Activated naive CD8-positive, alpha-beta T cell treated with anti-CD3 and anti-CD28 coated beads for 36 hours (primary cell): ENCODE measurements around the gene ANO6. TPM values are rescaled to one million over a fixed set of nuclear protein-coding genes. Genes with fewer than 3 reads are reported as not detected.
"Not testable (repeated sequence)": the region's sequence is repeated elsewhere in the genome, so short reads cannot be mapped to it uniquely, and the experiment has no call there.

Source experiments
- DNase-seq: peaks from one replicate; pipeline ENCODE4 v3.0.0; 2021
- H3K27ac Mint-ChIP-seq: one replicate; pipeline ENCODE4 v1.8.0; 2022; ENCODE audit warnings: mild to moderate bottlenecking, moderate library complexity, mixed read lengths
- H3K27me3 Mint-ChIP-seq: one replicate; pipeline ENCODE4 v1.8.0; 2022; ENCODE audit warnings: mild to moderate bottlenecking, mixed read lengths
- H3K36me3 Mint-ChIP-seq: one replicate; pipeline ENCODE4 v1.8.0; 2021; ENCODE audit warnings: mild to moderate bottlenecking, mixed read lengths
- H3K4me1 Mint-ChIP-seq: one replicate; pipeline ENCODE4 v1.8.0; 2021; ENCODE audit warnings: mixed read lengths
- H3K4me3 Mint-ChIP-seq: one replicate; pipeline ENCODE4 v1.8.0; 2022; ENCODE audit warnings: mild to moderate bottlenecking, moderate library complexity, mixed read lengths
- H3K9me3 Mint-ChIP-seq: one replicate; pipeline ENCODE4 v1.8.0; 2022; ENCODE audit warnings: mixed read lengths
- total RNA-seq, 2 experiments: library from RNA; stranded (reverse); gene quantifications; one replicate each; pipeline ENCODE4 v1.2.3, GENCODE V29; 2021

The ANO6 gene
- total RNA-seq, 2 experiments from 2014 or later: 12.1 to 12.6 TPM

DNA sequence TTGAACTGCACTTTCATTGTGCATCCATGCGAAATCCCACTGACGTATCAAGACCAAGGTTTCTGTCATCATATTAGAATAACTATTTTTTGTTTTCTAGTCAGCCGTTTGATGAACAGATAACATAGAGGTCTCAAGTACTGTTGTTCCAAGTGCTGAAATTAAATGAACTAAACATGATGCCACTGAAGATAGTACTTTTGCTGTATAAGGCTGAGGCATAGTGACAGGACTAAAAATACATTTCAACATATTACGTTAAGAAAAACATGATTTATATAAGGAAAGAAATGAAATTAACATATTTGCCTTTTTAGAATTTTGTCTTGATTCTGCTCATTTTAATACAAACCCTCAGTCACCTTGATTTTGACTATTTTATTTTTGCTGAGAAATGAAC lies 82.2 kb downstream of the ANO6 start:
- Mint-ChIP-seq H3K27ac (no peak overlapping the region), H3K9me3 (no peaks in the 10 kb centered on the region), H3K36me3 (peaks cover 3% of the 10 kb centered on the region), H3K27me3 (no peaks in the 10 kb centered on the region), H3K4me1 (no peaks in the 10 kb centered on the region), H3K4me3 (no peak overlapping the region)
- DNase-seq: no peak

DNA sequence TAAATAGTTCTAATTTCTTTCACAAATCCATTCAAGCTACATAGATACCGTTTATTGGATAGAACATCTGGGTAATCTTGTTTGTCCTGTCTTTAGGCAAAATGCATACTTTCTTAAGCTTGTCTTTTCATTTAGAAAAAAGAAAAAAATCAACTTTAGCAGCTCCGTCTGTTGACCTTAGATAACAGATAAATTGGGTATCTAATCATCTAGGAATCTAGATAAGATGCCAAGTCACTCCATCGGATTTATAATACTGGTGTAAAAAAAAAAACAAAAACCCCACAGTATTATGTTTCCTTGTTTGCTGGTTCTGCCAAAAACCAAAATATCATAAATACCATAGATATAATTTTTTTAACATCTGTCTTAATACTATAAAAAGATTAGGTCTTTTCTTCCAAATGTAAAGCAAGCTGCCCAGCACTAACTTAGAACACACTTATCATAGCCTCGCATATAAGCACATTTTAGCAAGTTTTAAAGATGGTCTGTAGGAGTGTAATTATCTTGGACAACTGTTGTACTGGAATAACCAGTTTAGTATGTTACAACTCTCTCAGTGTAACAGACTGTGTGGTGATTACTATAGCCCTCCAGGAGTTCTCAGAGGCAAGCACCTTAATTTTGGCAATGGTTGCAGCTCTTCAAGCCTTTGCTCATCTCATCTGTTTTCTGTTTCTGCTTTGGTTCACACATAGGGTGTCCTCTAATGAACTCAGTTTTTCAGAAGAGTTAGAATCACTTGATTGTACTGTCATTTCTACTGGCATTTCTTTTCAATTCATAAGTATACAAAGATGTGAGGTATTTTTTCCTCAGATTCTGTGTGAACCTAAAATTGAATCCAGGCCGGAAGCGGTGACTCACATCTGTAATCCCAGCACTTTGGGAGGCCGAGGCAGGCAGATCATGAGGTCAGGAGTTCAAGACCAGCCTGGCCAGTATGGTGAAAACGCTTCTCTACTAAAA lies 83.1 kb downstream of the ANO6 start:
- Mint-ChIP-seq H3K27ac (no peak overlapping the region), H3K36me3 (peaks cover 6% of the 10 kb centered on the region), H3K27me3 (no peaks in the 10 kb centered on the region), H3K4me1 (no peaks in the 10 kb centered on the region), H3K9me3 (no peaks in the 10 kb centered on the region), H3K4me3 (no peak overlapping the region)
- DNase-seq: no peak

DNA sequence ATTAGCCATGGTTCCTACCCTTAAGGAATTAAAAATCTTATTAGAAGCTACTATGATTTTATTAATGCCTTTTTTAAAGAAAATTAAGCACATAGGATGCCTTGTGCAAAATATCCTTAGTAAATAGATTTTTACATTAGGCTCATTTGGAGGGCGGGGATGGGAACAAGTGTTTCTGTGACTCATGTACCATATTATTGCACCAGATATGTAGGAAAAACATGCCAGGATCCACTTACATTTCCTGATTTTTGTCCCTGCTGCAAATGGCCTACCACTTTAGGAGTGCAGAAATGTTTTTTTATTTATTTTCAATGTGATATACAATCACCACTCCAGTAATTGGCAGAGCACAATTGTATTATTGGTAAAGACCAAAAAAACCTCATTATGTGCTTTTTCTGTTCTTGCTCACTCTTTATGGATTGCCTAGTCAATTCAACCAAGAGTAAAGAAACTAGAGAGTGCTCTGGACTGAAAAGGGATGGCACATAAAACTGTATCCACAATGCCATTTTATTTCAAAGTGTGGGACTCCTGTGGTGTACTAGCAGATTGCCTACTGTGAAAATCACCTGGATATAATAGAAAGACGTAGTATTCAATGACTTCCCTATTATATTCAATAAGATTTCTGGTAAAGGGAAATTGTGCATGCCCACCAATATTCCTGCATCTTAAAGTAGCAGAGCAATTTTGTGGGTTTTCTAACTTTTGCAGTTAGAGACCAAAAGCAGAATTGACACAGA lies 86.9 kb downstream of the ANO6 start:
- no peaks in the 10 kb centered on the region for H3K4me1 Mint-ChIP-seq
- H3K4me3 Mint-ChIP-seq: no peak overlapping the region
- no peaks in the 10 kb centered on the region for H3K9me3 Mint-ChIP-seq
- H3K36me3 Mint-ChIP-seq: peaks cover 15% of the 10 kb centered on the region
- no peak overlapping the region for H3K27ac Mint-ChIP-seq
- no peak for DNase-seq
- H3K27me3 Mint-ChIP-seq: no peaks in the 10 kb centered on the region

DNA sequence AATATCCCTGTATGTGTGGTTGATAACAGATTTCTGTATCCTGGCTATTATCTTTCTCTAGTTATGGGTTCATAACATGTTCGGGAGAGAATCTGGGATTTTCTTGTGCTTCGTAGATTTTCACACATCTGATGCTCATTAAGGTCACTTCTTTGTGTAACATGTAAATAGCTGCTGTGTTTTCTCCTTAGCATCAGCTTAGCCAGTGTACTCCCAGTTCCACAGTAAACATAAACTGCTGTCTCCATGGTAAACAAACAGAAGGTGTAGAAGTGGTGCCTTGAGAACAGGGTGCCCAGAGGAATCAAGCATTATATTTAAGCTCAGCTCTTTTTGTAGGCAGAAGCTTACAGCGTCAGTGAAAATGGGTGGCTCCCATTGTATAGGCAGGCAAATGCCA lies 88.0 kb downstream of the ANO6 start:
- Mint-ChIP-seq H3K27ac (no peak overlapping the region), H3K4me3 (no peak overlapping the region), H3K4me1 (no peaks in the 10 kb centered on the region), H3K9me3 (no peaks in the 10 kb centered on the region), H3K27me3 (no peaks in the 10 kb centered on the region), H3K36me3 (peaks cover 15% of the 10 kb centered on the region)
- no peak for DNase-seq

DNA sequence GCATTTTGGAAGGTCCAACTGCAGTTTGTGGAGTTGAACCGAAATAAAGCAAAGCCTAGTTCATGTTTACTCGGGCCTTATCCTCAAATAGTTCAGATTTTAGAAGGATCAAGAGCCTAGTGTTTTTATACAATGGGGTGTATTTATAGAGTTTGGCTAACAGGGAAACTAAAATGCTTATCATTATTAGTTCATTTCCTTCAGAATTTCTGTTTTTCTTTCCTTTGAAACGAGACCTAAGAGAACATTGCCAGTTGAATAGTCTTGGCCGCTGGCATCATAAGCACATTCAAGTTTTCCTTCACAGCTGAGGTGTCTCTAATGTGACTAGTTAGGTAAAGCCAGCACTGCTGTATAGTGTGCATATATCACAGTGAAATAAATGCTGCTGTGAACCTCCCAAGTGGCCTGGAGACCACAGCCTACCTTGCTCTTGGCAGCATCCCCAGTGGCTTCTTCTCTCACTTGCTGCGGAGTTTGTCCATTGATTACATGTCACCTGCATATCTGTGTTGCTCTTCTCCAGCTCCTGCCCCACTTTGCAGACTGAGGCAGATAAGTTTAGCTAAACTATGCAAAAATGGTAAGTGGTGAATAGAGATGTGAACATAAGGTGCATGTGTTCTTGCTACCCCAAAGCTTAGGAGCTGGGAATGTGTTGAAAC lies 88.8 kb downstream of the ANO6 start:
- Mint-ChIP-seq H3K27me3 (no peaks in the 10 kb centered on the region), H3K4me1 (no peaks in the 10 kb centered on the region), H3K9me3 (no peaks in the 10 kb centered on the region), H3K27ac (no peak overlapping the region), H3K4me3 (no peak overlapping the region), H3K36me3 (peaks cover 12% of the 10 kb centered on the region)
- DNase-seq: no peak

DNA sequence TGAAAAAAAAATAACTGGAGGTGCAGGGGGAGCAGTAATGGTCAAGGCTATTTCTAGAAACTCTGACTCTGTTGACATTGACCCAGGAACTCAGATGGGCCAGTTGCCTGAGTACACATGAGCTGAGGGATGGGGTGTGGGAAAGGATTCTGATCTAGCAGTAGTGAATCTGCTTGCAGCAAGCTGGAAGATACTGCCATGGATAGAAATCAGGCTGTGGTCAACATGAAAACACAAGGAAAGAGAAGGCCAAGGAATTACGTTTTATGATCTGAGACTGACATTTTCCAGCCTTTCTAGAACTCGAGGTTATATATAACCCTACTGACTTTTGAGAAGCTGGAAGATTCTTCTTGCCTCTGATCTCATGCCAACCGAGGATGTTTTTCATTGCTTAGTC lies 90.0 kb downstream of the ANO6 start:
- no peaks in the 10 kb centered on the region for H3K9me3 Mint-ChIP-seq
- no peaks in the 10 kb centered on the region for H3K4me1 Mint-ChIP-seq
- DNase-seq: no peak
- H3K27me3 Mint-ChIP-seq: no peaks in the 10 kb centered on the region
- H3K36me3 Mint-ChIP-seq: peaks cover 12% of the 10 kb centered on the region
- no peak overlapping the region for H3K4me3 Mint-ChIP-seq
- H3K27ac Mint-ChIP-seq: no peak overlapping the region

DNA sequence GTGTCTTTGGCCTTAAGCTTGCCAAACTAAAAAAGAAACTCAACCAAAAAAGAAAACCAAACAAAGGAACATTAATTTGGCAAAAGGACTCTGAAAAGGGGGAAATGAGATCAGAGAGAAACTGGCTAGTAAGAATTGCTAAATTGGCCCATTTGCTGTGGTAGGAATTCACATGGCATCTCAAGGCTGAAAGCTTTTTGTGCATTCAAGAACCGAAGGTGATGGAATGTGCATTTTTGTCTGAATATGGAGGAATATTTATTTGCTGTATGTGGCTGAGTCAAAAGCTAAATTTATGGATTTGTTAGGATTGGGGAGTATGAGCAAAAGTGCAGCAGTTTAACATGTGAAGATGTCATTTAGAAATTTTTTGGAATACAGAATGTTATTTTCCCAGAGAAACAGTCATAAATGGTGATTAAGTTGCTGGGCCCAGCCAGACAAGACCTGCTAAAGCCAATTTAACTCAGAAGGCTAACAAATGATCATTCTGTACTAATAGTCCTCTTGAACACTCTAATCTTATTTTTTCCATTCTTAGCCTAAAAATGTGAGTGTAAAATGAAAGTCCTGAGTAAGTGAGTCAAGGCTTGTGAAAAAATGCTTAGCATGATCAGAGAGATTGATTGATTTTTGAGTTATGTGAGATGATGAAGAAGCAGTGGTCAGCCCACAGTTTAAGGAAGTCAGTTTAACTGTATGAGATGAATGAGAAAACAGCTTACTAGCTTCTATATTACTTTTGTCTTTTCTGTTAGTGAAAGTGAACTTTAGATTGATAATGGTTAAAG lies 94.1 kb downstream of the ANO6 start:
- peaks cover 2% of the 10 kb centered on the region for H3K9me3 Mint-ChIP-seq
- H3K36me3 Mint-ChIP-seq: peaks cover 10% of the 10 kb centered on the region
- no peak overlapping the region for H3K4me3 Mint-ChIP-seq
- no peaks in the 10 kb centered on the region for H3K27me3 Mint-ChIP-seq
- no peak for DNase-seq
- H3K27ac Mint-ChIP-seq: no peak overlapping the region
- H3K4me1 Mint-ChIP-seq: no peaks in the 10 kb centered on the region

DNA sequence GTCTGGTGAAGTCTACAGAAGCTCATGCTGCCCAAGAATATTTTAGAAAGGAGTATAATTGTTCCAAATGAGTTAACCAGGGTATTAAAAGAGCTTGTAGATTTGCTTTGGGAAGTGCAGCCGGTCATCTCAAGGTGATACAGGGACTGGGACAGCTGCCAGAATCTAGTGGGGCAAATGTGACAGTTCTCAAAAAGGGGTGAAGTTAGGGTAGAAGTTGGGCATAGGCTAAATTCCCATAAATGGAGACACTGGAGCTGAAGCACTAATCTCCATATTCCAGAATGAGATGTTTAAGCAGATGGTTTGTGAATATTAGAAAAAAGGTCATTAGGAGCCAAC lies 94.7 kb downstream of the ANO6 start:
- H3K4me1 Mint-ChIP-seq: no peaks in the 10 kb centered on the region
- no peaks in the 10 kb centered on the region for H3K27me3 Mint-ChIP-seq
- peaks cover 11% of the 10 kb centered on the region for H3K36me3 Mint-ChIP-seq
- H3K4me3 Mint-ChIP-seq: no peak overlapping the region
- H3K9me3 Mint-ChIP-seq: peaks cover 2% of the 10 kb centered on the region
- H3K27ac Mint-ChIP-seq: no peak overlapping the region
- no peak for DNase-seq

DNA sequence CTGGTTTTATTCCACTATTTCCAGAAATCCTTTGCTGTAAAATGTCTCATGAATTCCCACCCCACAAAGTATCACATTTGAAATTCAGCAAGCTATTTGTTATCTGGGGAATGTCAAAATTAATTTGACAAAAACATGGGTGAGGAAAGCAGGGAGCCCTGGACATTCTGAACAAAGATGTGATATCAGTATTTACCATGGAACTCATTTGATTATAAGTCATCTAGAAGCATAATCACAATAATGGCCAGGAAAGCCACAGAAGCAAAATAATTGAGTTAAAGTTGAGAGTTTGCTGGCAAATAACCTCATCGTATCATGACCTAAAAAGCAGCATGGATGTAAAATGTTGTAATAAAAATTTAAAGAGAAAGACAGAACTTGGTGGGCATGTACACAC lies 96.1 kb downstream of the ANO6 start:
- Mint-ChIP-seq H3K4me1 (no peaks in the 10 kb centered on the region), H3K4me3 (no peak overlapping the region)
- no peak for DNase-seq

DNA sequence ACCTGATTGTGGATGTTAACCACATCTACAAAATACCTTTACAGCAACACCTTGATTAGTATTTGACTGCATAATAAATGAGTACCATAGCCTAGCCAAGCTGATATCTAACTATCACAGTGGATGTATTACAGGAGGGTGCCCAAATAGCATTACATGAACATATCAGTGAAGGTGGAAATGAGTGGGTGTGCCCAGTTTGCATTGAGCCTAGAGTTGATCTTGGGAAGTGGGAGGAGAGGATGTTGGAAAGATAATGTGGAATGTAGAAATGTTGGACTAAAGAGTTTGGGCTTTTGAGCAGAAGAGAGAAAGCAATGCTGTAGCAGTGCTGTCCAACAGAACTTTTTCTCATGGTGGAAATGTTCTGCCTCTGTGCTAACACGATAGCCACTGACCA lies 98.9 kb downstream of the ANO6 start:
- no peaks in the 10 kb centered on the region for H3K27me3 Mint-ChIP-seq

More for the DNA sequence above, 96.1 kb downstream of the ANO6 start:
- Mint-ChIP-seq H3K9me3 (peaks cover 2% of the 10 kb centered on the region), H3K27ac (no peak overlapping the region), H3K36me3 (peaks cover 14% of the 10 kb centered on the region), H3K27me3 (no peaks in the 10 kb centered on the region)

DNA sequence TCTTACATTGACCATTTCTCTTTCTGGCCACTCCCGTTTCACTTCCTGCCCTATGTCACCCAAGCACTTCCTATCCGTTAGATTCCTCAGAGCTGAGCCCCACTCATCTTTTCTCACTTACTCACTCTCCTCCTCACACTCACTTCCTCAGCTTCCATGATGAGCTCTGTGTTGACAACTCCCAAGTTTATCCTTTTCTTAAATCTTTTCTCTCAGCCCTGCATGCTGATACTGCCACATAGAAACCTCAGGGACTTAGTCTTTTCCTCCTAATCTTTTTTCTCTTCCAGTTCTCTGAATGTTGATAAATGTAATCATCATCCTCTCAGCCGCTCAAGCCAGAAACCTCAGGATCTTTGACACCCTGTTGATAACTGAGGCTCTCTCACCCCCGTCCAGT lies 99.6 kb downstream of the ANO6 start:
- Mint-ChIP-seq H3K9me3 (peaks cover 7% of the 10 kb centered on the region), H3K4me1 (no peaks in the 10 kb centered on the region), H3K4me3 (no peak overlapping the region), H3K27ac (no peak overlapping the region), H3K36me3 (peaks cover 27% of the 10 kb centered on the region), H3K27me3 (no peaks in the 10 kb centered on the region)
- DNase-seq: no peak

More for the DNA sequence above, 98.9 kb downstream of the ANO6 start:
- peaks cover 25% of the 10 kb centered on the region for H3K36me3 Mint-ChIP-seq
- no peak for DNase-seq
- H3K9me3 Mint-ChIP-seq: peaks cover 7% of the 10 kb centered on the region
- H3K4me3 Mint-ChIP-seq: no peak overlapping the region
- H3K27ac Mint-ChIP-seq: no peak overlapping the region
- H3K4me1 Mint-ChIP-seq: no peaks in the 10 kb centered on the region

DNA sequence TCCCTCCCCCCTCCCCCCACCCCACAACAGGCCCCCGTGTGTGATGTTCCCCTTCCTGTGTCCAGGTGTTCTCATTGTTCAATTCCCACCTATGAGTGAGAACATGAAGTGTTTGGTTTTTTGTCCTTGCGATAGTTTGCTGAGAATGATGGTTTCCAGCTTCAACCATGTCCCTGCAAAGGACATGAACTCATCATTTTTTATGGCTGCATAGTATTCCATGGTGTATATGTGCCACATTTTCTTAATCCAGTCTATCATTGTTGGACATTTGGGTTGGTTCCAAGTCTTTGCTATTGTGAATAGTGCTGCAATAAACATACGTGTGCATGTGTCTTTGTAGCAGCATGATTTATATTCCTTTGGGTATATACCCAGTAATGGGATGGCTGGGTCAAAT lies 101.4 kb downstream of the ANO6 start:
- H3K36me3 Mint-ChIP-seq: peaks cover 36% of the 10 kb centered on the region
- H3K27me3 Mint-ChIP-seq, DNase-seq, H3K27ac Mint-ChIP-seq, H3K4me3 Mint-ChIP-seq, H3K4me1 Mint-ChIP-seq, H3K9me3 Mint-ChIP-seq: not testable (repeated sequence)

DNA sequence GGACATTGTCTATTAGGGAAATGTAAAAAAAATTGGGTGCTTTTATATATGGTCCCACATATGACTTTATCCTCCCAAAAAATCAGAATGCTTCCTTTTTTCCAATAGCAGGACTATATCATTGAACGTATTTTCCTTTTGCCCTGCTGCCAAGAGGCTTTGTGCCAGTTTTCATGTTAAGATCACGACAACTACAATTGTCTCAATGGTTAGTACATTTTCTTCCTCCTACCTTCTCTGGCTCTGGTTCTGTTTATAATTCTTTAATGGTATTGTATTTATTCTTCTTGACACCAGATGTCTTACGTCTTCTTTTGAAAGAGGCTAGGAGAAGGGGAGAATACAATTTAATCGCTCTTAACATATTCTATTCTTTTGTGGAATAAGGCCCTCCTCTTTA lies 106.9 kb downstream of the ANO6 start:
- DNase-seq: no peak
- Mint-ChIP-seq H3K4me3 (no peak overlapping the region), H3K4me1 (peaks cover 20% of the 10 kb centered on the region), H3K36me3 (peaks cover 28% of the 10 kb centered on the region), H3K9me3 (peaks cover 2% of the 10 kb centered on the region), H3K27ac (no peak overlapping the region), H3K27me3 (no peaks in the 10 kb centered on the region)

DNA sequence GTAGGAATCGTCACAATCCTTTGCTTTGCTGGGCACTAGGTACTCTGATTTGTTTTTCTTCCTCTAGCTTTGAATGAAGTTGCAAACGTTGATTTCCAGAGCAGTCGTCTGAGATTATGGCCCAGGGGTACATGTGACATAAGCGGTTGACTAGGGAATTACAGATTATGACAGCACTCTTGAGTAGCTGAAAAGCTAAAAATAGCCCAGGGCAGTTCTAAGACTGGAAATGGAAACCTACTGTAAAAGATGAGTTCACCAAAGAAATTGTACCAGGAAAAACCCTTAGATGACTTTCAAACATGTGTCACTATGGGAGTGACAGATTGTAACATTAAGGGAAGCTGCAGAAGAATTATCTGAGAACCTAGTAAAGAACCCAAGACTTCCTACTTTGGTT lies 108.5 kb downstream of the ANO6 start:
- H3K27ac Mint-ChIP-seq: no peak overlapping the region
- H3K9me3 Mint-ChIP-seq: peaks cover 2% of the 10 kb centered on the region
- no peak for DNase-seq
- H3K36me3 Mint-ChIP-seq: peaks cover 21% of the 10 kb centered on the region
- no peak overlapping the region for H3K4me3 Mint-ChIP-seq
- H3K4me1 Mint-ChIP-seq: peaks cover 20% of the 10 kb centered on the region
- H3K27me3 Mint-ChIP-seq: no peaks in the 10 kb centered on the region
